Measurements from ENCODE around the gene MYOM1.
"Not testable (repeated sequence)": the region's sequence is repeated elsewhere in the genome, so short reads cannot be mapped to it uniquely, and the experiment has no call there.

MYOM1 gene

DNA sequence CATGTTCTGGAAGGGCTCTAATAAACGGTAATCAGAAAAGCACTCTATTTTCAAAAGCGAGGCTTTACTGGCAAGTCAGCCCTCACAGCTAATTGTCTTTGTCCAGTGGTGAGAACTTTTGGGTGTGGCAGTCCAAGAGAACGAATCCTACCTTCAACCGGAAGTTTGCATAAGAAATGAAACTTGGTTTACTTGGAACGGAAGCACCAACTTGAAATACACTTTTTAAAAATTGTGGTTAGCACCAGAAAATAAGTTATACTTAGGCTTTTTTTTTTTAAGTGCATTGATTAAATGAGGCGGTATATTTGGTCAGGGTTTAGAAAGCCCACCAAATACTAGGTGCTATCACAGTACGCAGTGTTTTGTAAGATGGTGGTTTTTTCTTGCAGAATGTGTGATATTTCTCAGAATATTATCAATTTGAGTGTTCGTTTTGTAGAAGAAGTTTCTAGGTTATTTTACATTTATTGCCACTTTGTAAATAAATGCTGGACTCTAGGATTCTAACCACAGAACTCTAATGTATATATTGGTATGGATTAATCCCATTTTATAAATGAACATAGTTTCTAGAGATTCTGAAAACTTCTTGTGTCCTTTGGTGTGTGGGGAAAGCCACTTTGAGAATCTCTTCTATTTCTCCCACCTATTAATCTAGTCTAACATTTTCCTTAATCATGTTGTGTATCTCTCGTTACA lies 29.0 kb upstream of the MYOM1 start:
- no peak for DNase-seq

DNA sequence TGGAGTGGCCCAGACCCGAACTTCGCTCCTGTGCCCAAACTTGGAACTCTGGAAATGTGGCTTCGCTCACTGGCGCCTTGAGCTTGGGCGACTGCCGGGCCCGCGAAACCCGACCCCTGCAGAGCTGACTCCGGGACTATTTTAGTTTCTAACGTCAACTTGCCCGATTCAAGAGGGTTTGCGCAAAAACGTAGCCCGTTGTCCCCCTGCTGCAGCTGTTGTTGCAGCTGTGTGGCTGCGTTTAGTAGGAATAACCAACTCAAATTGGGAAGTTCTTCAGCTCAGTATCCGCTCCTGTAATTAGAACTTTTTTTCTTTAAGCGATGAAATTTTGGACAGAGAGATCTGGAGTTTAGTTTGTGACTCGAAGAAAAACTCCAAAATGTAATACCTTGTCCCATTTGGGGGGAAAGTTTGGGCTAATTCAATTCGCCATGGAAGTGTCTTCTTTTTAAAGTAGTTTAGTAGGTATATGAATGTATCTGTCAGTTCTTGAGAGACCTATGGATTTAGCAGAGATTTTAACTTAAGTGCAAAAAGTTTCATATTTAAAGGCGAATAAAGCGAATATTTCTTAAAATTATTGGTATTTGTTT lies 28.4 kb upstream of the MYOM1 start:
- DNase-seq, result peak in 1 of 4 experiments; percentile 39

DNA sequence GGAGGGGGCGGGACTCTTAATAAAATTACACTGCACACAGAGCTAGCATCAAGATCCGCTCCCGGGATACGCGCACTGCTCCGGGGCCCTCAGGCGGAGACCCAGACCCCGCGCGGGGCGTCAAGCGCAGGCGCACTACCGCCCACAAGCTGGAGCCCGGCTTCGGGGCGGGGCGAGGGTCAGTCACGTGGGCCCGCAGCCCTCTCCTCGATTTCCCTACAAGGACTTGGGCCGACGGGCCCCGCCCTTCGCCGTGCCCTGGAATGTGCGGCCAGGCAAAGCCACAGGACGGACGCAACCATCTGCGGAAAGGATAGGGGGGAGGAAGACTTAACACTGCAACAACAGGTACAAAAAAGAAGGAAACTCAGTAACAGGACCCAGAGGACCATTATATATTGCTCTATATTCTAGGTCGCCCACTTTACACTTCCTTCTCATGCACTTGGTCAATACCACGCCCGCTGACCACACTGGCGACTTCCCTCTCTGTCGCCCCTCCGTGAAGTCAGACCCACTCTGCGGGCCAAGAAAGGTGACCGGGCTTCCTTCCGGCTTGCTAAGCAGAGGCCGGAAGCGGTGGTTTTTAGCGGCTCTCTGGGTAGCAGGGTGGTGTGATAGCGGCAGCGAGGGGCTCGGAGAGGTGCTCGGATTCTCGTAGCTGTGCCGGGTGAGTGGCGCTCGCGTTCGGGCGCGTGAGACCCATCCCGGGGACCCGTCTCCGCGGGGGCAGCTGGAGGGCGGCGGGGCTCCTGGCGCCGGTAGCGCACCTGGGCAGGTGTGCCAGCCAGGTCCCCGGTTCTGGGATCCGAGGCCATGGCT lies 27.7 kb upstream of the MYOM1 start, which contains the start of gene MYL12A:
Gene MYL12A (plus strand): TSS at position 562 of the 822 bp plus-strand sequence. CDS start 5,447 bp downstream, outside the sequence.
- peak; percentile 62 to 86 (median 80) for DNase-seq

DNA sequence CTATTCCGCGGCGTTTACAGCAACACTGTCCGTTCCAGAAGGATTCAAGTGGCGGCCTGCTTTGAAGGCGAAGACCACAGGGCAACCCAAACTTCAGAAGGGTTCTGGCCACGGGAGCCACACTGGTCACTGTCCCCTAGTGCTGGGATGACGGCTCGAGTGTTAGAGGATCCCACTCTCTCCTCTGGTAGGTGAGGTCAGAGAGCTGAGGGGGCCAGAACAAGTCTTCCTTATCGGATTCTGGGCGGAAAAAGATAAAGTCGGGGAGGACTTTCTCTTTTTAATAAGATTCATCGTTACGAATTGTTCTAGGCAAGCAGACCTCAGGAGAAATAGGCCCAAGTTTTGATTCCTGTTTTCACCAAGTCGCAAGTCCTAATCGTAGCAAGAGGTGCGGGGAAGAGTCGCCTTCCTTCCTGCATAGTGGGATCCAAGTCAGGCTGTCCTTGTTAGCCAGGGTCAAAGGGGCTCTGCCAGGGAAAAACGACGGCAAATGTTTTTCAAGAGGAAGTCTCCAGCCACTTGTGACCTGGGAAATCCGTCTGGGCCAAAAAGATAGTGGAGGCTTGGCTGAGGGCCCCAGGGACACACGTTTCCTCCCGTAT lies 27.0 kb upstream of the MYOM1 start:
- DNase-seq, result peak in 1 of 4 experiments; percentile 7

DNA sequence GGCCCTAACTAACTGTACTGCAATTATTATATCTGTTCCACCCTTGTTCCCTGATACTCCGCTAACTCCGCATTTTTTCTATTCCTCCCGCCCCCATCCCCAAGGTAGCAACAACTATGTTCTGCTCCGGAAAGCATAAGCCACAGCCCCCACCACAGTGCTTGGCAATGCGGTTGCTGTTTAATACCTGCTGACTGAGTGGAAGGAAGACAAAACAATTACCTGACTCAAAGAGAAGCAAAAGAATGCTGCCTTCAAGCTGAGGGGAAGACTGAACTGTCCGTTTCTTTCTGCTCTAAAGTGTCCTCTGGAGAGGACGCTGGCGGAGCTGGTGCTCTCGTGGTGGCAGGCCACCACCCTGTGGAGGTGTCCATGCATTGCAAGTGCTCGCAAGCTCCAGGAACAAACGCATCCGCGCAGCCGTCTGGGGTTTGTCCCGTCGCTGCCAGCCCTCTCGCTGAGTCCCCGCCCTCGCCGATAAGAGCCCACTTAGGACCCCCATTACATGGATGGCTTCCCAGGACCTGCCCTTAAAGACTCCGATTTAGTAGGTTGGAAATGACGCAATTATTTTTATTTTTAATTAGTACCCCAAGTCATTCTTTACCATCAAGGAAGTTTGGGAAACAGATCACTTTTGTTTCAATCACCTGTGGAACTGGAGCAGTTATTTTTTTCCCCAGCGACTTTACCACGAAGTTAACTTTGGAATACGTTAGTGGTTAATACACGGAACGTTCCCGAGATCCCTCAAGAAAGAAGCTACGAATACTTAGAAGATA lies 26.3 kb upstream of the MYOM1 start:
- DNase-seq, result peak; percentile 35 to 64 (median 54)

DNA sequence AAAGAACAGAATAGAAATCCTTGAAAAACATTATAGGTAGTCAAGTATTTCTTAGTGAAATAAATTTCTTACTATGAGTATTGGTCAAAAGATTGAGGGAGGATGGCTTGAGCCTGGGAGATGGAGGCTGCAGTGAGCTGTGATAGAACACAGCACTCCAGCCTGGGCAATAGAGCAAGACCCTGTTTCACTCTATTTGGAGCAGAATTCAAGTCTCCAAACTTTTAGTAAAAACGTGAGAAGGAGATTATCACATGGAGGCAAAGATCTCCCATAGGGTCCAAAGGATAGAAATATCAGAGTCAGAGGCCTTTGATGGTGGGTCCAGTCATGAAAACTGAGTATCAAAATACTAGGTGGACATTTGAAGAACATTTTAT lies 25.4 kb upstream of the MYOM1 start:
- no peak for DNase-seq

DNA sequence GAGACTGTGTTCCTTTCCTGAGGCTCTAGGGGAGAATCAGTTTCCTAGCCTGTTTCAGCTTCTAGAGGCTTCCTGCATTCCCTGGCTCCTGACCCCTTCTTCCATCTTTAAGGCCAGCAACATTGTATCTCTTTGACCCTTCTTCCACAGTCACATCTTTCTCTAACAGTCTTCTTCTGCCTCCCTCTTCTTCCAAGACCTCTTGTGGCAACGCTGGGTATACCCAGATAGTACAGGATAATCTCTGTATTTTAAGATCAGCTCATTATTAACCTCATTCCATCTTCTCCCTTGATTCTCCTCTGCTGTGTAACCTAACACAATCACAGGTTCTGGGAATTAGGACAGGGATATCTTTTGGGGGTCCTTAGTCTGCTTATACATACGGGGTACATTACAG lies 19.0 kb upstream of the MYOM1 start:
- DNase-seq, result no peak

DNA sequence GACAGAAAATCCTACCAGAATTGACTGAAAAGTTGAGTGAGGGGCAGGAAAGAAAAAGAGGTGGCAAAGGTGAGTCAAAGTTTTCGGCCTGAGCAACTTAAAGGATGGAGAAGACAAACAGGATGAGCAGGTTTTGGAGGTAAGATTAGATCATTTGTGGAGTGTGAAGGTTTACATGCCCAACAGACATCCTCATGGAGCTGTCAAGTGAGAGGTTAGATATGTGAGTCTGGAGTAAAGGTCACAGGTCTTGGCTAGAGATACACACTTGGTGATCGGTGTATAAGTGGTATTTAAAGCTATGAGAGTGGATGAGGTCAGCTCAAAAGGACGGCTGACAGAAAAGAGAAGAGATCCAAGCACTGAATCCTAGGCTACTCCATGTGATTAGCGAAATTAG lies 16.7 kb upstream of the MYOM1 start:
- no peak for DNase-seq

DNA sequence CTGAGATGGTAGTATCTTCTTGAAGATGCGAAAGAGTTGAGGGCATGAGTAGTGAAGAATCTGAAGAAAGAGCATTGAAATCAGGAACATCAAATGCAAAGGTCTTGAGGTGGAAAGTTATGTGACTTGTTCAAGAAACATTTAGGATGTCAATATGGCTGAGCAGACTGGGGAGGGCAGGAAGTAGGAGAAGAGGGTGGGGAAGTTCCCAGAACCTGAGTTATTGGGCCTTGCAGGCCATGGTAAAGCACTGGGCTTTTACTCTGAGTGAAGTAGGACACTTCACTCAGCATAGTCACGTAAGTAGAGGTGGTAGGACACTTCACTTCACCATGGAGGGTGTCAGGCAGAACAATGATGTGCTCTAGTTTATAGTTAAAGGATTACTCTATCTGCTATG lies 16.1 kb upstream of the MYOM1 start:
- no peak for DNase-seq

DNA sequence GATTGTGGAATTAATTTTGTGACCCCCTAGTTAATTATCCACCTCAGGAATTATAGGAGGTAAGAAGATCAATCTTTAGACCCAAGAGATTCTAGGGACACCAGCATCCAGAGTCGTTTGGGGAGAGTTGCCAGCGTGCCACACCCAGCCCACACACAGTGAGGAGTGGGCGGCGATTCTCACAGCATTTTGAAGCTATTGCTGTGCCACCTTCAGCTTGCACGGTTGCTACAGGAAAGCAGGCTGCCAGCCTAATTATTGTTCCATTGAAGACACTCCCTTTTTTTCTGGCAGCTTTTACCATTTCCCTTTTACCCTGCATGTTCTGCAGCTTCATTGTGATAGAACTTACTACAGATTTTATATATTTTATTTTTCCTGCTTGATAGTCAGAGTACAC lies 14.7 kb upstream of the MYOM1 start:
- no peak for DNase-seq

DNA sequence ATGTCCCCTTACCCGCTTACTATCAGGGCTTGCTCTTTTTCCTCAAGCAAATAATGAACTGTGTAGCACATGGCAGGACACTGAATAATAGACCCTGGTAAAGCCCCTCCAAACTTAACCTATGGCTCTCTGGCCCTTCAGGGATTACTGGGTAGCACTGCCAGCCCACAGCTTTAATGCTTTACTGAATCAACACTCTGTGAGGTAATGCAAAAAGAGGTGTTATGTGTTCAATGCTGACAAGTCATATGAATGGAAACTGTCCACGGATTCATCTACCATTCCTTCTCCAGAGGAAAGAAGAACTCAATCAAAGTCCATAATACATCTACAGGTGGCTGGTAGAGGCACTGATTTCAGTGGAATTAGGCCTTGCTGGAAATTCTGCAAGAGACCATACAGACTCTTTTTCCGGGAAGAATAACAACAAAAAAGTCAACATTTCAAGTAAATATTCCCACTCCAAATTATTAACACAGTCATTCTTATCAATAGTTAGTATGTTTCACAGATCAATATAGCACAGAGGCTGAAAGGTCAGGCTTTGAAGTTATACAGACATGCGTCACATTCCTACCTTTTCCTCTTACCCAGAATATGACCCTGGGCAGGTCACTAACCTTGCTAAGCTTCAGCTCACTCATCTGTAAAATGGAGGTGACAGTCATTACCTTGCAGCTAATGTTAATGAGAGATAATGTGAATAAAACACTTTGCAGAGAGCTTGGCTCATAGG lies 13.8 kb upstream of the MYOM1 start:
- DNase-seq, result no peak

DNA sequence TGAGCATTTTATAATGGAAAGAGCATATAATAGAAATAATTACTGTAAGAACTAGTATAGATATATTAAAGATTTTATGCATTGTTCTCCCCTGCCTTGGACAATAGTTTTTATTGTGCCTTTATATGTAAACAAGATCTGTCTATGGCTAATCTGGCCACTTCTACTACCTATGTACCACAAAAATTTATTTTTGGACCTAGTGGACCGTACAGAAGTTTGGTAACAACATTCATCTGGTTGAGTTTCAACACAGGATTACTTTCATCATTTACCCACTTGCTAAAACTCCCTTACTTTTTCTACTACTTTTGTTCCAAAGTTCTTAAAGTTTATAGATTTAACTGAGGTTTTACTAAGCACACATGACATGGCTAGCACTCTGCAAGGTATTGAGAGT lies 13.2 kb upstream of the MYOM1 start:
- DNase-seq, result no peak

DNA sequence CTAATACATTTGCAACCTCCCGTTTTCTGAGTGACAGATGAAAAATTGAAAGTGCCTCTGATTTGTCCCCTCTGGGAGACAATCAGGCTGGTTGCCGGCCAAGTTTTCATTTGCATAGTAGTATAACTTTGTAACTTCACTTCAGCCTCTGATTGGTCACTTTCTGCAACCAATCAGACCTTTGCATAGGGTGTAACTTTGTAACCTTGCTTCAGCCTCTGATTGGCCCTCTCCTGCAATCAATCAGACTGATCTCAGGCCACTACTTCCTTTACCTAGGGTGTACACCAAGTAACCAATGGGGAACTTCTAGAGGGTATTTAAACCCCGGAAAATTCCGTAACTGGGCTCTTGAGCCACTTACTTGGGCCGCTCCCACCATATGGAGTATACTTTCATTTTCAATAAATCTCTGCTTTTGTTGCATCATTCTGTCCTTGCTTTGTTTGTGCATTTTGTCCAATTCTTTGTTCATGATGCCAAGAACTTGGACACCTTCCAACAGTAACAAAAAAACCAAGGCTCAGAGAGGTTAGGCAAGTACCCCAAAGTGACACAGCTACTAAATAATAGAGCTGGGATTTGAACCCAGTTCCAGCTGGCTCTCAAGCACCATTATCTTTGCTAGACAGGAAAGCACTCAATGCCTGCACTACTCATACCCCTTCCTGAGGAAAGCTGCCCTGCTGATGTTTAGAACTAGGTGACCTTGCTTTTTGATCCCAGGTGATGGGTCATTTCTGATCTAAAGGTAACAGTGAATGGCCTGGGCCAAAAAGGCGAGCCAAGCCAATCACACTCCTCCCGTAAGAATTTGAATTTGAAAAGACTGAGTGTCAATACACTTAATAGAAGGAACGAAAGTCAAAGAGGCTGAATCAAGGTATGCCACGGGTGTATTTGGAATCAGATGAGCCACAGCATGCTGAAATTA lies 10.9 kb upstream of the MYOM1 start:
- no peak for DNase-seq

DNA sequence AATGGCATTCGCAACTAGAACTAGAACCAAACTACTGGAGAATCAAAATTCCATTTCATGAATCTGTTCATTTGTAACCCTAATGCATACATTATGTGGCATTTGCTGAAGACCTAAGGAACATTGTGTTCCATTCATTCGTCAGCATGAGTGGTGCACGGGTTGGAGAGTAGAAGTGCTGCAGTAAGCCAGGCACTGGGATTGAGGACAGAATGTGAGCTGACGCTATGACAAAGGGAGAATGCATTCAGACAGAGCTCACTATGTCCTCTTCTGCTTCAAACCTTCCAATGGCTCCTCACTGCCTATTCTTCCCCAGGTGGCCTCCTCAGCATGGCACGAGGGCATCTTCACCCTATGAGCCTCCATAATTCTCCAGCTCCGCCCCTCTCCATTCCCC lies 6.3 kb upstream of the MYOM1 start:
- no peak for DNase-seq

DNA sequence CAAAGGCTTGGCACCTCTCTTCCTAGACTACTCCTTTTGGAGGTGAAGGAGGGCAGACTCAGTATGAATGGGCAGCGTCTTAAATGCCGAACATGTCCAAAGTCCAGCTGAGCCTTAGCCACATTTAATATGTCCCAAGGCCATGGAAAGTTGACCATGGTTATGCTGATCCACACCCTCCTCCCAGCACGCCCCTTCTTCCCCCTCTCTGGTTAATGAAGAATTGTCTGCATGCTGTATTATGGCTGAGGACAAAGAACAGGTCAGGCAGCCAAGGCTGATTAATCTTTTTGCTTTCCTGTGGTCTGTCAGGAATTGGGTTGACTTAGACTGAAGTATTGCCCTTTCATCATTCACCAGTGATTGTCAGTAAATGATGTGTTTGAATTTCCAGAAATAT lies 5.8 kb upstream of the MYOM1 start:
- DNase-seq, result no peak

DNA sequence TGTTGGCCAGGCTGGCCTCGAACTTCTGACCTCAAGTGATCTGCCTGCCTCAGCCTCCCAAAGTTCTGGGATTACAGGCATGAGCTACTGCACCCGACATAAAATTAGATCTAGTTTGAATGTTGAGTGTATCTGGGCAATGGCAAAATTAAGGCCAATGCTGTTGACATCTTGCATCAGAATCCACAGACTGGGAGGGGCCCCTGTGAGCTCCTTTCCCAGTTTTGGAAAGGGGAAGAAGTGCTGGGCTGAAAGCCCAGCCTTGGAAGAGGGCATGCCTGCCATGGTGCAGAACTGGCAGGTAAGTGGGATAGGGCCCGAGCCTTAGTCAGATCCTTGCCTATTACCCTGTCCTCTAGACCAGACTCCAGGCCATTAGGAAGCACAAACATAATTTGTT lies 4.5 kb upstream of the MYOM1 start:
- no peak for DNase-seq

DNA sequence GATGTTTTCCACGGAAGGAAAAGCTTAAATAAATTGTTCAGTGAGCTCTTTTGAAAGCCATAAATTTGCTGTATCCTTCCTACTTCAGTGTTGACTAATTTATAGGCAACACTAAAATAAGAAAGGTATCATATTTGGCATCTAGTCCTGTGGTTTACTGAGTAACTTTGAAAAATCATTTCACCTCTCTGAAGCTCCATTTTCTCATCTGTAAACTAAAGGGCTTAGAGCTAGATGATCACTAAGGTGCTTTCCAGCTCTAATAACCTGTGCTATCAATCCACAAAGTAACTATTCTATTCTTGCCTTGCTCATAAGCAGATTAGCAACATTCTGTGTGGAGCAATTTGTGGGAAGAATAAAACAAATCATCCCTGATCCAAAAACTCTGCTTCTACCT lies 3.6 kb upstream of the MYOM1 start:
- no peak for DNase-seq

DNA sequence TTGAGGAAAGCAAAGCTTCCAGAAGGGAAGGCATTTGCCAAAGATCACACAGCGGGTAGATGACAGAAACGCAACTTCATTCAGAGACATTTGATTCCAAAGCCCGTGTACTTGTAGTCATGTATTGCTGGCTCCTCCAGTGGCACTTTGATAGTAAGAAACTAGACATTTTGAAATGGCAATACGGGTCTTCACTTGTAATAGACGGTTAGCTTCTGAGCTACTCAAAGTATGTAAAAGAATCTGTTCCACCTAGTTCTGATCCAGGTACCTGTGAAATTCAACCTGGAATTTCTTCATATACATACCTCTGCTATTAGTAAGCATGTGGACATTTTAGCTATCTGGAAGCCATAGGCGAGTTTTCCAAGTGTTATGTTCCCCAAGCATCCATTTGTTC lies 1.7 kb upstream of the MYOM1 start:
- no peak for DNase-seq

DNA sequence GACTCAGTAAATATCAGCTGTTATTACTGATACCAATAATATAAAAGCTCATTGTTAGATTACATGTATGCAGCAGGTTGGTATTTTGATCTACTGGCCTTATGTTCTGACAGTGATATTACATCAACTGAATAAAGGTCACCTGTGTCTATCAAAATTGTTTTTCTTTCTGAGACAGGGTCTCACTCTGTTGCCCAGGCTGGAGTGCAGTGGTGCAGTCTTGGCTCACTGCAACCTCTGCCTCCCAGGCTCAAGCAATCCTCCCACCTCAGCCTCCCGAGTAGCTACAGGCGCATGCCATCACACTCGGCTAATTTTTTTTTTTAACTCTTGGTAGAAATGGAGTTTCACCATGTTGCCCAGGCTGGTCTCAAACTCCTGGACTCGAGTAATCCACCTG lies 1.1 kb upstream of the MYOM1 start:
- not testable (repeated sequence) for DNase-seq

DNA sequence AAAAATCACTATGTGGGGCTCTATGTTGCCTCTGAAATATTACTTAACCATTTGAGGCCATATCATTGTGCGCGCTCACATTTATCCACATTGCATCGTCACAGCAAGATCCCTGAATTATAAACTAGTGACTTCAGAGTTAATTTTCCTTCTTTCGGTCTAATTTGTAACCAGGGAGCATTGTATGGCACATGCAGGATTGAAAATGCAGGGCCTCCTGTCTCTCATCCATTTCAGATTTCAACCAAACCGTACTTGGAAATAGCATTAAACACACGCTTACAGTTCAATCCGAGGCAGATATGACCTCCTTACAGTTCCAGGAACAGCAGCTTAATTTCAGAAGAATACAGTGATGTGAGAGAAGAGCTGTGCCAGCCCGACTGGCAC lies 532 bp downstream of the MYOM1 start:
- no peak for DNase-seq

DNA sequence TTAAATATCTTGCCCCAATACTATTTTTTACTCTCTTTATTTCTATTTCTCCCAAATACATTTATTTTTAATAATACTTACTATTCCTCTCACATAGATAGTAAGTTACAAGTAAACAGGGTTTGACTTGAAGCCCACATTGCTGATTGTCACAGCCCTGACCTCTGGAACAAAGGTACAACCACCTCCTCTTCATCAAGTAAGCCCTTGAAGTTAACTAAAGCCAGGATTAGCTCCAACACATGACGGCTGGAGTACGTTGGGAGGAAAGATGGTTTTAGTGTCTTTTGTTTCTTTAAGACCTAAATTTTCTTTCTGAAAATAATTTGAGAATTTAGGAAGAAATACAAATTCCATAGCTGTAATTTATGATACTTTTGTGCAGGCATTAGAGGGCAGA lies 949 bp downstream of the MYOM1 start:
- DNase-seq, result no peak
